Measurements from ENCODE around the gene CSRNP3. TPM values are rescaled to one million over a fixed set of nuclear protein-coding genes. Genes with fewer than 3 reads are reported as not detected.

CSRNP3 gene
- polyA plus RNA-seq, 1 donor (not counting 4 experiments of a cell fraction or from before 2014, with no cell fraction given) = 0.87 TPM

DNA sequence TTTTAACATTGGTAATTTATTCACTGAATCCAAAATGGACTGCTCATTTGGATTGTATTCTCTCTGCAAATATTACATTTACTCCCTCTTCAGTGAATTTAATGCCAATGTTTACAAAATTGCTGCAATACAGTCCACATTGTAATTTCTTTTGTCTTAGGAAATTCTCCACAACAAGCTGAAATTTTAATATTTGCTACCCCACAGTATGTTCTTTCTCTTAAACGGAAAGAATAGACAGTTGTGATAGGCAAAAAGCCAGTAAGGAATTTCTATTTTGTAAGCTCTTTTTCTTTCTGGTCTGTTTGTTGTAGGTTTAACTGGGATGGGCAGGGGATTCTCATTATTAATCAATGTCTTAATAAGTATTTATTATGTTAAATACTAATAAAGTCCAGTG is 92.0 kb downstream of the CSRNP3 start:
- no peaks in the 10 kb centered on the region for H3K27me3 ChIP-seq (ENCODE audit: control insufficient read depth, extremely low read depth, insufficient read depth, low read length)
- DNase-seq (ENCODE audit: low read depth, low spot score) (no peak), FAIRE-seq (no peak)
- TF ChIP-seq, protein P1, sequence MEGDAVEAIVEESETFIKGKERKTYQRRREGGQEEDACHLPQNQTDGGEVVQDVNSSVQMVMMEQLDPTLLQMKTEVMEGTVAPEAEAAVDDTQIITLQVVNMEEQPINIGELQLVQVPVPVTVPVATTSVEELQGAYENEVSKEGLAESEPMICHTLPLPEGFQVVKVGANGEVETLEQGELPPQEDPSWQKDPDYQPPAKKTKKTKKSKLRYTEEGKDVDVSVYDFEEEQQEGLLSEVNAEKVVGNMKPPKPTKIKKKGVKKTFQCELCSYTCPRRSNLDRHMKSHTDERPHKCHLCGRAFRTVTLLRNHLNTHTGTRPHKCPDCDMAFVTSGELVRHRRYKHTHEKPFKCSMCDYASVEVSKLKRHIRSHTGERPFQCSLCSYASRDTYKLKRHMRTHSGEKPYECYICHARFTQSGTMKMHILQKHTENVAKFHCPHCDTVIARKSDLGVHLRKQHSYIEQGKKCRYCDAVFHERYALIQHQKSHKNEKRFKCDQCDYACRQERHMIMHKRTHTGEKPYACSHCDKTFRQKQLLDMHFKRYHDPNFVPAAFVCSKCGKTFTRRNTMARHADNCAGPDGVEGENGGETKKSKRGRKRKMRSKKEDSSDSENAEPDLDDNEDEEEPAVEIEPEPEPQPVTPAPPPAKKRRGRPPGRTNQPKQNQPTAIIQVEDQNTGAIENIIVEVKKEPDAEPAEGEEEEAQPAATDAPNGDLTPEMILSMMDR (optimal IDR thresholded peaks at IDR 0.05 in 1 of 3, IDR thresholded peaks at IDR 0.05 in 1 of 3, conservative IDR thresholded peaks at IDR 0.05 in 1 of 3; ENCODE audit: extremely low read depth in 1 of 3, insufficient read depth in 2 of 3, low read length in 3 of 3) = no peak
- no peak for TF ChIP-seq EZH2 (IDR thresholded peaks at IDR 0.05; ENCODE audit: low read length)
- H3K9me3 ChIP-seq (ENCODE audit: control insufficient read depth, low read depth, low read length) = no peaks in the 10 kb centered on the region
- H3K4me3 ChIP-seq (ENCODE audit: control insufficient read depth in 2 of 3, extremely low read depth in 1 of 3, insufficient read depth in 2 of 3, low read depth in 1 of 3, low read length in 3 of 3) = no peak overlapping the region
- no peak overlapping the region for H2AFZ ChIP-seq (ENCODE audit: control insufficient read depth, low read length)
- H3K27ac ChIP-seq (ENCODE audit: control insufficient read depth, insufficient read depth, low read length) = no peak overlapping the region
- dilution Hi-C loops (cut with MboI; ENCODE audit: extremely low pct_ligation_motif_present, low sequenced_read_pairs) = no loop called here
- no peaks in the 10 kb centered on the region for H3K9me1 ChIP-seq (ENCODE audit: control insufficient read depth, extremely low read depth, insufficient read depth, low read length)
- no peaks in the 10 kb centered on the region for H3K79me2 ChIP-seq (ENCODE audit: control insufficient read depth, insufficient read depth, low read length)
- no peak overlapping the region for H3K9ac ChIP-seq (ENCODE audit: control insufficient read depth, extremely low read depth, insufficient read depth, low read length)
- H4K20me1 ChIP-seq (ENCODE audit: control insufficient read depth, extremely low read depth, insufficient read depth, low read length) = no peaks in the 10 kb centered on the region
- no peaks in the 10 kb centered on the region for H3K4me1 ChIP-seq (ENCODE audit: control insufficient read depth, extremely low read depth, insufficient read depth, low read length)
- H3K36me3 ChIP-seq (ENCODE audit: control insufficient read depth in 2 of 2, extremely low read depth in 1 of 2, insufficient read depth in 2 of 2, low read length in 2 of 2) = no peaks in the 10 kb centered on the region
- H3K4me2 ChIP-seq (ENCODE audit: control insufficient read depth, extremely low read depth, insufficient read depth, low read depth, low read length) = no peak overlapping the region

DNA sequence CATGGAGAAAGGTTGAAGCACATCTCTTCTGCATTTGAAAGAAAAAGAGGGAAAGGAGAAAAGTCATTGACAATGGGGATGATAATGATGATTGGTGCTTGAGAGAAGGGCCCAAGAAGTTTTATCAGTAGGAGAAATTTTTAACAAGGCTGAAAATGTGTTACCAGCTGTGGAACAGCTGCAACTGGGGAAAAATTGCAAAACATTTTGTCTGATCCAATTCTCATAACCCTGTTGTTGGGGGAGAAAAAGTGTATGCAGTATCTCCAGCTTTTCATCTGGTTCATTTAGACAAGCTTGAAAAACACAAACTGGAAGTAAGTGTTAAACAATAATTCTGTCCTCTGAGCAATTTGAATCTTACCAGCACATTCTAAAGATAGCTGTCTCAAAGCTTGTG is 92.7 kb downstream of the CSRNP3 start:
- dilution Hi-C loops (cut with MboI; ENCODE audit: extremely low pct_ligation_motif_present, low sequenced_read_pairs) = no loop called here
- H3K79me2 ChIP-seq (ENCODE audit: control insufficient read depth, insufficient read depth, low read length) = no peaks in the 10 kb centered on the region
- no peak for FAIRE-seq

More for the DNA sequence above, 92.7 kb downstream of the CSRNP3 start:
- no peak overlapping the region for H3K4me2 ChIP-seq (ENCODE audit: control insufficient read depth, extremely low read depth, insufficient read depth, low read depth, low read length)
- no peaks in the 10 kb centered on the region for H3K9me1 ChIP-seq (ENCODE audit: control insufficient read depth, extremely low read depth, insufficient read depth, low read length)
- H3K4me1 ChIP-seq (ENCODE audit: control insufficient read depth, extremely low read depth, insufficient read depth, low read length) = no peaks in the 10 kb centered on the region
- no peak overlapping the region for H3K9ac ChIP-seq (ENCODE audit: control insufficient read depth, extremely low read depth, insufficient read depth, low read length)
- H3K27me3 ChIP-seq (ENCODE audit: control insufficient read depth, extremely low read depth, insufficient read depth, low read length) = no peaks in the 10 kb centered on the region
- no peaks in the 10 kb centered on the region for H3K9me3 ChIP-seq (ENCODE audit: control insufficient read depth, low read depth, low read length)
- DNase-seq (ENCODE audit: low read depth, low spot score) = no peak
- H2AFZ ChIP-seq (ENCODE audit: control insufficient read depth, low read length) = no peak overlapping the region
- no peak overlapping the region for H3K27ac ChIP-seq (ENCODE audit: control insufficient read depth, insufficient read depth, low read length)
- TF ChIP-seq EZH2 (IDR thresholded peaks at IDR 0.05; ENCODE audit: low read length) = no peak
- TF ChIP-seq, protein P1 (optimal IDR thresholded peaks at IDR 0.05 in 1 of 3, IDR thresholded peaks at IDR 0.05 in 1 of 3, conservative IDR thresholded peaks at IDR 0.05 in 1 of 3; ENCODE audit: extremely low read depth in 1 of 3, insufficient read depth in 2 of 3, low read length in 3 of 3) = no peak
- H3K4me3 ChIP-seq (ENCODE audit: control insufficient read depth in 2 of 3, extremely low read depth in 1 of 3, insufficient read depth in 2 of 3, low read depth in 1 of 3, low read length in 3 of 3) = no peak overlapping the region
- no peaks in the 10 kb centered on the region for H4K20me1 ChIP-seq (ENCODE audit: control insufficient read depth, extremely low read depth, insufficient read depth, low read length)
- no peaks in the 10 kb centered on the region for H3K36me3 ChIP-seq (ENCODE audit: control insufficient read depth in 2 of 2, extremely low read depth in 1 of 2, insufficient read depth in 2 of 2, low read length in 2 of 2)
